Left colon (tissue), 2 donors: ENCODE results near the gene BEGAIN. TPM values are rescaled to one million over a fixed set of nuclear protein-coding genes. Genes with fewer than 3 reads are reported as not detected.

ENCODE experiments used
- ATAC-seq: fragments of 200-7000 bp; cut with Tn5 transposase; one replicate; pipeline ENCODE4 v1.9.1; 2020; ENCODE audit warnings: mild to moderate bottlenecking, moderate library complexity
- DNase-seq, 2 donors: peaks; one replicate each; pipeline ENCODE4 v3.0.0-alpha.2; 2020
- intact Hi-C, 2 donors: fragments of 100-400 bp; cut with DNase I in 1 of 2; cut with micrococcal nuclease in 1 of 2; formaldehyde crosslinking; loops; one replicate each; pipeline versions ENCODE4 v1.11.2 to v1.14.0; 2022; cut with DNase I, micrococcal nuclease
- total RNA-seq, 2 donors: library from RNA; stranded (reverse); fragmentation: NEBNext Ultra II Directional; extraction: Animal tissue kit (Norgen Biotek cat#: 25700); gene quantifications; one replicate each; pipeline ENCODE4 v1.2.1, GENCODE V29; 2021
- donor health status: DM: no; HTN: no; CAD: no.
- donor health status: DM: yes; HTN: yes; CAD: no.

Gene BEGAIN
- total RNA-seq, 2 donors from 2014 or later = 1.4 to 2.0 TPM

GRCh38 chr14:100617410-100618317 lies 30.4 kb upstream of the BEGAIN start:
- intact Hi-C loops = no loop called here

DNA sequence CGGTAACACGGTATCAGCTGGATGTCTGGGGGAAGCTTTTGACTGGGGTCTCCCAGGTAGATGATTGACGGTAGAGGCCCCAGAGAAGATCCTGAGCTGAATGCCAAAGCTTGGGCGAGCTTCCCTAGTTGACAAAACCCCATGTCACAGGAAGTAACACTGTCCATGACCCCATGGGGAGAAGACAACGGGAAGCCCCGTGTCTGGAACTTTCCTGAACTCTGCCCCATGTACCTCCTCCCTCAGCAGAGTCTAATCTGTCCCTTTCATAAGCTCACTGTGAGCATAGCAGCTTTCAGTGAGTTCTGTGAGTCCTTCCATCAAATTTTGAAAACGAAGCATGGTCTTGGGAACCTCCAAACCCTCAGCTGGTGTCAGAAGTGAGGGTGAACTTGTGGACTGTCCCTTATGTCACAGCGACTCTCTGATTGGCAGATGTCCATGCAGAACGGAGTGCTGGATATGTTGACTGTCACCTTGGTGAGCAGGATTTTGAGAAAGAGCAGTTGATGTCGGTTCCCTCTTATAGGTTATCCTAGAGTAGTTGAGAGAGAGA lies 29.7 kb upstream of the BEGAIN start:
- DNase-seq (peak in 1 of 2 donors; percentile 14), ATAC-seq (peak; percentile 12)
- intact Hi-C loops = no loop called here

More at GRCh38 chr14:100617410-100618317, 30.4 kb upstream of the BEGAIN start:
- ATAC-seq = peak; percentile 34
- DNase-seq = peak in 1 of 2 donors; percentile 17

DNA sequence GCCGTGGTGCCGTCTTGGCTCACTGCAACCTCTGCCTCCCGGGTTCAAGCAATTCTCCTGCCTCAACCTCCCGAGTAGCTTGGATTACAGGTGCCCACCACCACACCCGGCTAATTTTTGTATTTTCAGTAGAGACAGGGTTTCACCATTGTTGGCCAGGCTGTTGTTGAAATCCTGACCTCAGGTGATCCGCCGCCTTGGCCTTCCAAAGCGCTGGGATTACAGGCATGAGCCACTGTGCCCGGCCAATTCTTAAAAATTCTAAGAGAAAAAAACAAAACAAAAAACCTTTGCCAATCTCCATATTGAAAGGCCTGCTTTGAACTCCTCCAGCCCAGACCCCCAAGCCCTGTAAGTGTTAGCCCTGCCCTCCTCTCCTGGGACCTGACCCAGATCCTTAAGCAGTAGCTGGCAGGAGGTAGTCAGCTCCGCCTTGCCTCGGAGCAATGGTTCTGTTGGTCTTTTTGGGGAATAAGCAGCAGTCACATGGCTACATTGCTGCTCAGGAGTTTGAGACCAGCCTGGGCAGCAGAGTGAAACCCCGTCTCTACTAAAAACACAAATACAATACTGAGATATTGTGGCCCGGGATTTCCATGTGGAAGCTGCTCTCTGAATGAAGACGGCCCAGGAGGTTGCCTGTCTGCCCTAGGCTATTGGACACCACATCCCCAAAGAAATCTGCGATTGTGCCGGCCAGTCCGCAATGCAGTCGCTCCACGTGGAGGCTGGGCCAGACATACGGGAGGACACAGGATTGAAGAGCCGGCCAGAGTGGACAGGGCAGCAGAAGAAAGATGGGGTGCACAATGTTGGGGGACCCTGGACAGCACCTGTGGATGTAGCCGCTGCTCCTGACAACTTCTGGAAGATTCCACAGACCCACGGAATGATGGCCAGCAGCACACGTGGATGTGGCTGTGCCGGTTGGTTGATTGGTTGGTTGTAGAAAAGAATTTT lies 28.8 kb upstream of the BEGAIN start:
- intact Hi-C loops = no loop called here
- peak in 1 of 2 donors; percentile 14 for DNase-seq
- no peak for ATAC-seq

DNA sequence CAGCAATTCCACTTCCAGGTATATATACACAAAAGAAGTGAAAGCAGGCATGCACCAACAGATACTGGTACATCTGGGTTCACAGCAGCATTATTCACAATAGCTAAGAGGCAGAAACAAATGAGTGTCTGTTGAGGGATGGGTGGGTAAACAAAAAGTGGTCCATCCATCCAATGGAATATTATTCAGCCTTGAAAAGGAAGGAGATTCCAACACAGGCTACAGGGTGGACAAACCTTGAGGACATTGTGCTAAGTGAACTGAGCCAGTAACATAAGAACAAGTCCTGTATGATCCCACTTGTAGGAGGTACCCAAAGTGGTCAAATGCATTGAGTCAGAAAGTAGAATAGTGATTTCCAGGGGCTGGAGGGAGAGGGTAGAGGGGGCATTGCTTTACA lies 27.6 kb upstream of the BEGAIN start:
- intact Hi-C loops = no loop called here
- DNase-seq (no peak), ATAC-seq (no peak)

DNA sequence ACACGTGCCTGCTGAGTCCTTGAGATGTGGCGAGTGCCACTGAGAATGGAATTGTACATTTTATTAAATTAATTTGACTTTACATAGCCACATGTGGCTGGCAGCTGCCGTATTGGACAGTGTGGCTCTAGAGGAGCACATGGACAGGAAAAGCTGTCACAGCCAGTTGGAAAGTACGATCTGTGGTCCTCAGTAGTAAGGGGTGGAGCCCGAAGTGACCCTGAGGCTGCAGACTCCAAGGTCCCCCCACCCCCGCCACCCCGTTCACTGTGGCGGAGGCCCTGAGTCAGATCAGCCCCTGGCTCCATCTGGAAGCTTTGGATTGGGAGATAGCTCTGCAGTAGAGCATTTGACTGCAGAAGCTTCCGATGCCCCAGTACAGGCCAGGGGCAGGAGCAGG lies 25.8 kb upstream of the BEGAIN start:
- ATAC-seq (no peak), DNase-seq (peak in 1 of 2 donors; percentile 5)
- intact Hi-C loops = no loop called here

GRCh38 chr14:100611811-100612480 lies 24.7 kb upstream of the BEGAIN start:
- ATAC-seq (no peak), DNase-seq (peak in 1 of 2 donors; percentile 20)
- intact Hi-C loops = no loop called here

GRCh38 chr14:100610511-100611217 lies 23.4 kb upstream of the BEGAIN start:
- DNase-seq = peak; percentile 38 to 57
- intact Hi-C loops = no loop called here
- ATAC-seq = peak; percentile 99

DNA sequence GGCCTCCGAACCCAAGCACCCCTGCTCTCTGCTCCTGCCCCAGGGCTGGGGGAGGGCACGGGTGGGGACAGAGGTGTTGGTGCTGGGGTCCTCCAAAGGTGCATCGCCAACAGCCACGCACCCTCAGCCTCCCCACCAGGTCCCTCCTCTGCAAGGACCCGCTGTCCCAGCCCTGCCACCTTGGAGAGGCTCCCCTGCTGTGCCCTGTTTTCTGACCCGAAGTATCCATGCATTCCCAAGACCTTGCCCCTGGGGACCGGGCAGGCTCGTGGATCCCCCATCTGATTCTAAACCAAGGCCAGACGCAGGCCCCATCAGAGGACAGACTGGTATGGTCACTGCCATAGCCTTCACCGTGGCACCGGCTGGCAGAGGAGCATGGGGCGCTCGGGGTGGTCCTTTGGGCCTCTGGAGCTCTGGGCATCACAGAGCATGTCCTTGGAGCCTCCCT lies 22.7 kb upstream of the BEGAIN start:
- DNase-seq (peak in 1 of 2 donors; percentile 12), ATAC-seq (no peak)
- intact Hi-C loops = no loop called here

GRCh38 chr14:100609331-100609870 lies 22.2 kb upstream of the BEGAIN start:
- intact Hi-C loops = no loop called here
- DNase-seq = peak in 1 of 2 donors; percentile 8
- no peak for ATAC-seq

- intact Hi-C loops = no loop called here
These were observed 21.5 kb upstream of the BEGAIN start for GRCh38 chr14:100608586-100609330.

GRCh38 chr14:100608064-100608463 lies 20.8 kb upstream of the BEGAIN start:
- intact Hi-C loops = no loop called here
- no peak for DNase-seq

More at GRCh38 chr14:100608586-100609330, 21.5 kb upstream of the BEGAIN start:
- DNase-seq (peak in 1 of 2 donors; percentile 18), ATAC-seq (no peak)

DNA sequence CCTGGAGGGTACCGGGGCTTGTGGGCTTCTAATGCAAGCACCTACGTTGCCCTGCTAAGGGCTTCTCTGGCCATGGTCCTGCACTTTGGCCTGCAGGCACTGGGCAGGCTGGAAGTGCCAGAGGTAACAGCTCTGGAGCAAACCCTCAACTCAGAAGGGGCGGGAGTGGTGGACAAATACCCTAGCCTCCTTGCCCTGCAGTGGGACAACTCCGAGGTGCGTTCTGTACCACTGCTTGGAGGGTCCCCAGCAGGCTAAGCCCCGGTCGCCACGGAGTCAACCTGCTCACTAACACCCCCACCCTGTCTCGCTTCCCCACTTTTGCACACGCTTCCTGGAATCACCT lies 20.4 kb upstream of the BEGAIN start:
- ATAC-seq (no peak), DNase-seq (peak in 1 of 2 donors; percentile 7)
- intact Hi-C loops = no loop called here

More at GRCh38 chr14:100608064-100608463, 20.8 kb upstream of the BEGAIN start:
- no peak for ATAC-seq

- no peak for ATAC-seq
- peak in 1 of 2 donors; percentile 4 for DNase-seq
- intact Hi-C loops = no loop called here
These were observed 19.7 kb upstream of the BEGAIN start for GRCh38 chr14:100606687-100607610.

GRCh38 chr14:100605706-100606686 lies 18.8 kb upstream of the BEGAIN start:
- ATAC-seq (no peak), DNase-seq (peak in 1 of 2 donors; percentile 8)
- intact Hi-C loops = no loop called here

GRCh38 chr14:100605230-100605629 lies 18.0 kb upstream of the BEGAIN start:
- intact Hi-C loops = no loop called here
- peak in 1 of 2 donors; percentile 8 for DNase-seq

More at GRCh38 chr14:100605230-100605629, 18.0 kb upstream of the BEGAIN start:
- no peak for ATAC-seq
